Upper lobe of left lung (tissue), 6 donors: ENCODE measurements around the gene CLDN12. TPM values are rescaled to one million over a fixed set of nuclear protein-coding genes. Genes with fewer than 3 reads are reported as not detected.
"Not testable (repeated sequence)": the region's sequence is repeated elsewhere in the genome, so short reads cannot be mapped to it uniquely, and the experiment has no call there.

Experiments used
- ATAC-seq, 2 donors: fragments of 200-7000 bp; cut with Tn5 transposase; one replicate each; pipeline ENCODE4 v1.9.1; 2022; ENCODE audit warnings: mild to moderate bottlenecking in 2 of 2, moderate library complexity in 2 of 2; ENCODE audit not compliant: low FRiP score in 2 of 2
- DNase-seq, 2 donors: peaks; one replicate each; pipeline ENCODE4 v3.0.0-alpha.2; 2019 to 2020
- H3K27ac ChIP-seq, 4 donors: fragments of 200-600 bp; sonication (generic); one replicate each; pipeline ENCODE4 v1.5.1; 2016 to 2019
- H3K27me3 ChIP-seq, 4 donors: fragments of 200-600 bp; sonication (generic); one replicate each; pipeline ENCODE4 v1.5.1; 2017 to 2019
- H3K36me3 ChIP-seq, 4 donors: fragments of 200-600 bp; sonication (generic); one replicate each; pipeline ENCODE4 v1.5.1; 2016 to 2019
- H3K4me1 ChIP-seq, 4 donors: fragments of 200-600 bp; sonication (generic); one replicate each; pipeline ENCODE4 v1.5.1; 2018 to 2019
- H3K4me3 ChIP-seq, 4 donors: fragments of 200-600 bp; sonication (generic); one replicate each; pipeline ENCODE4 v1.5.1; 2017 to 2019; ENCODE audit warnings: mild to moderate bottlenecking in 2 of 4, moderate library complexity in 1 of 4
- H3K9me3 ChIP-seq, 4 donors: fragments of 200-600 bp; sonication (generic); one replicate each; pipeline ENCODE4 v1.5.1; 2018 to 2019
- CTCF ChIP-seq, 6 experiments: fragments of 450-650 bp in 4 of 6; fragments of 200-600 bp in 2 of 6; sonication (generic) in 2 of 6; IDR thresholded peaks; one replicate each; pipeline ENCODE4 v1.5.1; 2016 to 2019; ENCODE audit warnings: antibody characterized with exemption in 6 of 6
- EP300 ChIP-seq, 4 donors: sonication (generic); formaldehyde crosslinking; IDR thresholded peaks; one replicate each; pipeline ENCODE4 v1.5.1; 2017; ENCODE audit warnings: antibody characterized with exemption in 4 of 4, control low read depth in 2 of 4
- POLR2A ChIP-seq, 4 donors: fragments of 450-650 bp; IDR thresholded peaks; one replicate each; pipeline ENCODE4 v1.5.1; 2016 to 2017; ENCODE audit warnings: antibody characterized with exemption in 4 of 4, mild to moderate bottlenecking in 2 of 4
- POLR2AphosphoS5 ChIP-seq, 2 donors: sonication (generic); formaldehyde crosslinking; IDR thresholded peaks; one replicate each; pipeline ENCODE4 v1.5.1; 2017; ENCODE audit warnings: antibody characterized with exemption in 2 of 2
- WGBS, 2 donors: methylation state at CpG; one replicate each; pipeline ENCODE4 v1.1.5; 2017 to 2018; 5-methylcytosine and 5-hydroxymethylcytosine counted together
- total RNA-seq, 6 donors: library from RNA; depleted of rRNA in 4 of 6; stranded (reverse); fragments of >200 nt in 4 of 6; gene quantifications; one replicate each; pipeline versions ENCODE4 v1.1.0 to v1.2.1, GENCODE V29; 2016 to 2021
- donor health status: DM: no; HTN: no; CAD: no; lungs with moderate emphysema.
- donor health status: DM: no; HTN: yes; CAD: no; lungs with severe emphysema.

CLDN12 gene
- total RNA-seq, 6 donors from 2014 or later: 8.0 to 51.7 (median 28.1) TPM

GRCh38 chr7:90458104-90458503 lies 54.8 kb downstream of the CLDN12 start:
- no peak overlapping the region for H3K4me3 ChIP-seq
- TF ChIP-seq CTCF (IDR thresholded peaks at IDR 0.05) (no peak), POLR2A (IDR thresholded peaks at IDR 0.05) (no peak), EP300 (IDR thresholded peaks at IDR 0.05) (no peak), POLR2AphosphoS5 (IDR thresholded peaks at IDR 0.05) (no peak)
- no peaks in the 10 kb centered on the region for H3K36me3 ChIP-seq
- H3K27me3 ChIP-seq: no peaks in the 10 kb centered on the region
- H3K9me3 ChIP-seq: no peaks in the 10 kb centered on the region
- DNase-seq (no peak), ATAC-seq (no peak)
- H3K4me1 ChIP-seq: peaks cover 3 to 14% (median 10%) of the 10 kb centered on the region in 4 donors
- no peak overlapping the region for H3K27ac ChIP-seq
- 64 to 73% methylated on average over 2 of the region's 2 CpGs for WGBS, 2 donors

GRCh38 chr7:90459888-90460287 lies 56.6 kb downstream of the CLDN12 start:
- no peak for ATAC-seq
- WGBS, 2 donors: 83 to 85% methylated on average over 4 of the region's 4 CpGs

GRCh38 chr7:90461219-90461618 lies 58.0 kb downstream of the CLDN12 start:
- no peak overlapping the region for H3K4me3 ChIP-seq
- no peak overlapping the region for H3K27ac ChIP-seq
- ATAC-seq (peak in 1 of 2 donors; percentile 37), DNase-seq (peak in 1 of 2 donors; percentile 34)
- H3K4me1 ChIP-seq: peaks cover 0 to 14% (median 2%) of the 10 kb centered on the region in 4 donors
- peak in 1 of 4 donors; percentile 53 for TF ChIP-seq EP300 (IDR thresholded peaks at IDR 0.05)
- no peak for TF ChIP-seq CTCF (IDR thresholded peaks at IDR 0.05)
- TF ChIP-seq POLR2AphosphoS5 (IDR thresholded peaks at IDR 0.05): peak in 1 of 2 donors; percentile 21
- H3K27me3 ChIP-seq: no peaks in the 10 kb centered on the region
- H3K36me3 ChIP-seq: no peaks in the 10 kb centered on the region
- peaks cover 0 to 7% (median 3%) of the 10 kb centered on the region in 4 donors for H3K9me3 ChIP-seq

More at GRCh38 chr7:90459888-90460287, 56.6 kb downstream of the CLDN12 start:
- no peaks in the 10 kb centered on the region for H3K27me3 ChIP-seq
- H3K4me1 ChIP-seq: peaks cover 3 to 24% (median 10%) of the 10 kb centered on the region in 4 donors
- no peaks in the 10 kb centered on the region for H3K36me3 ChIP-seq
- no peak overlapping the region for H3K27ac ChIP-seq
- H3K9me3 ChIP-seq: peaks cover 0 to 7% (median 3%) of the 10 kb centered on the region in 4 donors
- no peak for DNase-seq
- no peak overlapping the region for H3K4me3 ChIP-seq
- no peak for TF ChIP-seq CTCF (IDR thresholded peaks at IDR 0.05)
- no peak for TF ChIP-seq POLR2A (IDR thresholded peaks at IDR 0.05)
- no peak for TF ChIP-seq EP300 (IDR thresholded peaks at IDR 0.05)
- no peak for TF ChIP-seq POLR2AphosphoS5 (IDR thresholded peaks at IDR 0.05)

GRCh38 chr7:90463151-90463628 lies 59.9 kb downstream of the CLDN12 start:
- H3K36me3 ChIP-seq, H3K27me3 ChIP-seq, H3K9me3 ChIP-seq, DNase-seq: not testable (repeated sequence)
- peak in 1 of 6 experiments; percentile 17 for TF ChIP-seq CTCF (IDR thresholded peaks at IDR 0.05)
- peak in 1 of 2 donors; percentile 58 for ATAC-seq
- Histone ChIP-seq H3K4me3 (peak overlapping the region in 3 of 4 donors; percentile 27 to 52 (median 38)), H3K4me1 (peaks cover 0 to 14% (median 2%) of the 10 kb centered on the region in 4 donors), H3K27ac (peak overlapping the region; percentile 1 to 73 (median 65))
- WGBS, 2 donors: 11% methylated on average over 4 of the region's 4 CpGs

Other genes with a start within 250 kb of the CLDN12 start
- 10 to 100 TPM in 2 of 6 donors, 1 to 10 TPM in 4; 1.4 to 15.3 (median 4.8) TPM for gene STEAP1, start 249.0 kb upstream of the CLDN12 start, total RNA-seq
- 10 to 100 TPM in 2 of 6 donors, 1 to 10 TPM in 4; 2.6 to 18.7 (median 8.1) TPM for gene STEAP2, start 191.7 kb upstream of the CLDN12 start, total RNA-seq
- 10 to 100 TPM in 2 of 6 donors, 1 to 10 TPM in 4; 3.4 to 34.9 (median 6.9) TPM for gene CFAP69, start 158.3 kb upstream of the CLDN12 start, total RNA-seq
- gene FAM237B, start 82.2 kb upstream of the CLDN12 start, total RNA-seq: under 1 TPM in 1 of 6 donors, not detected in 5; 0.15 TPM
- 10 to 100 TPM; 11.2 to 25.1 (median 19.1) TPM for gene GTPBP10, start 56.7 kb upstream of the CLDN12 start, total RNA-seq
- not detected for gene PTTG1IP2, start 66.2 kb downstream of the CLDN12 start, total RNA-seq
- 10 to 100 TPM; 21.7 to 53.4 (median 37.1) TPM for gene CDK14, start 192.9 kb downstream of the CLDN12 start, total RNA-seq